CD4-positive, alpha-beta memory T cell (primary cell): ENCODE measurements around the gene AZIN2. TPM values are rescaled to one million over a fixed set of nuclear protein-coding genes. Genes with fewer than 3 reads are reported as not detected.

ENCODE experiments used
- CTCF ChIA-PET: fragments of 350-600 bp; sonication (Branson Sonifier 250); formaldehyde crosslinking; loops from one replicate; lab custom pipeline; 2021; ENCODE audit warnings: inconsistent platforms; ENCODE audit not compliant: partially characterized antibody; lab: Charles Lee
- POLR2A ChIA-PET: fragments of 350-600 bp; sonication (Branson Sonifier 250); formaldehyde crosslinking; loops from one replicate; lab custom pipeline; 2021; ENCODE audit not compliant: partially characterized antibody; lab: Charles Lee
- DNase-seq, 5 donors: peaks; one replicate each; pipeline versions ENCODE4 v3.0.0 to v3.0.0-alpha.2; 2020 to 2022; ENCODE audit warnings: mixed read lengths in 1 of 5
- H3K27ac ChIP-seq: one replicate; pipeline ENCODE4 v1.7.0; 2013; ENCODE audit warnings: low read depth, low read length
- H3K27me3 ChIP-seq: 2 replicates; pipeline ENCODE4 v1.7.0; 2013; ENCODE audit warnings: mild to moderate bottlenecking, low read length, moderate library complexity; ENCODE audit not compliant: insufficient read depth
- H3K36me3 ChIP-seq: 2 replicates; pipeline ENCODE4 v1.7.0; 2013; ENCODE audit warnings: mild to moderate bottlenecking, low read length, moderate library complexity; ENCODE audit not compliant: insufficient read depth
- H3K4me1 ChIP-seq: 2 replicates; pipeline ENCODE4 v1.7.0; 2013; ENCODE audit warnings: mild to moderate bottlenecking, low read length, moderate library complexity; ENCODE audit not compliant: insufficient read depth
- H3K4me3 ChIP-seq, 2 donors: one replicate each; pipeline ENCODE4 v1.7.0; 2013; ENCODE audit warnings: low read length in 2 of 2, mild to moderate bottlenecking in 1 of 2
- H3K9me3 ChIP-seq, 2 donors: one replicate each; pipeline ENCODE4 v1.7.0; 2013; ENCODE audit warnings: low read length in 2 of 2, control low read depth in 1 of 2; ENCODE audit not compliant: control insufficient read depth in 1 of 2
- H3K27ac Mint-ChIP-seq, 7 donors: one replicate each; pipeline ENCODE4 v1.8.0; 2020 to 2021; ENCODE audit warnings: mixed read lengths in 7 of 7, mild to moderate bottlenecking in 6 of 7, inconsistent platforms in 3 of 7, moderate library complexity in 3 of 7
- H3K27me3 Mint-ChIP-seq, 2 donors: one replicate each; pipeline ENCODE4 v1.8.0; 2020 to 2021; ENCODE audit warnings: mixed read lengths in 2 of 2
- H3K36me3 Mint-ChIP-seq, 2 donors: one replicate each; pipeline ENCODE4 v1.8.0; 2020 to 2021; ENCODE audit warnings: mixed read lengths in 2 of 2, inconsistent platforms in 1 of 2, mild to moderate bottlenecking in 1 of 2
- H3K4me1 Mint-ChIP-seq, 4 donors: one replicate each; pipeline ENCODE4 v1.8.0; 2020 to 2021; ENCODE audit warnings: mixed read lengths in 4 of 4, mild to moderate bottlenecking in 1 of 4
- H3K4me3 Mint-ChIP-seq, 8 donors: one replicate each; pipeline ENCODE4 v1.8.0; 2020 to 2021; ENCODE audit warnings: mixed read lengths in 8 of 8, mild to moderate bottlenecking in 7 of 8, moderate library complexity in 6 of 8, inconsistent platforms in 3 of 8
- H3K9me3 Mint-ChIP-seq, 8 donors: one replicate each; pipeline ENCODE4 v1.8.0; 2020 to 2021; ENCODE audit warnings: mixed read lengths in 8 of 8, mild to moderate bottlenecking in 5 of 8, inconsistent platforms in 3 of 8, moderate library complexity in 1 of 8
- intact Hi-C: fragments of 100-400 bp; cut with micrococcal nuclease; formaldehyde crosslinking; loops from one replicate; pipeline ENCODE4 v1.15.1; 2023
- polyA plus RNA-seq, 2 donors: library from polyadenylated mRNA; unstranded; fragments of 300-500 nt; fragmentation: Illumina TruSeq; gene quantifications; one replicate each; pipeline ENCODE4 v1.2.3, GENCODE V29; 2021
- total RNA-seq, 2 experiments: library from RNA; stranded (reverse); gene quantifications; one replicate each; pipeline ENCODE4 v1.2.3, GENCODE V29; 2021

Gene AZIN2
- total and polyA plus RNA-seq, 4 experiments from 2014 or later: 5.4 to 8.0 (median 6.8) TPM

DNA sequence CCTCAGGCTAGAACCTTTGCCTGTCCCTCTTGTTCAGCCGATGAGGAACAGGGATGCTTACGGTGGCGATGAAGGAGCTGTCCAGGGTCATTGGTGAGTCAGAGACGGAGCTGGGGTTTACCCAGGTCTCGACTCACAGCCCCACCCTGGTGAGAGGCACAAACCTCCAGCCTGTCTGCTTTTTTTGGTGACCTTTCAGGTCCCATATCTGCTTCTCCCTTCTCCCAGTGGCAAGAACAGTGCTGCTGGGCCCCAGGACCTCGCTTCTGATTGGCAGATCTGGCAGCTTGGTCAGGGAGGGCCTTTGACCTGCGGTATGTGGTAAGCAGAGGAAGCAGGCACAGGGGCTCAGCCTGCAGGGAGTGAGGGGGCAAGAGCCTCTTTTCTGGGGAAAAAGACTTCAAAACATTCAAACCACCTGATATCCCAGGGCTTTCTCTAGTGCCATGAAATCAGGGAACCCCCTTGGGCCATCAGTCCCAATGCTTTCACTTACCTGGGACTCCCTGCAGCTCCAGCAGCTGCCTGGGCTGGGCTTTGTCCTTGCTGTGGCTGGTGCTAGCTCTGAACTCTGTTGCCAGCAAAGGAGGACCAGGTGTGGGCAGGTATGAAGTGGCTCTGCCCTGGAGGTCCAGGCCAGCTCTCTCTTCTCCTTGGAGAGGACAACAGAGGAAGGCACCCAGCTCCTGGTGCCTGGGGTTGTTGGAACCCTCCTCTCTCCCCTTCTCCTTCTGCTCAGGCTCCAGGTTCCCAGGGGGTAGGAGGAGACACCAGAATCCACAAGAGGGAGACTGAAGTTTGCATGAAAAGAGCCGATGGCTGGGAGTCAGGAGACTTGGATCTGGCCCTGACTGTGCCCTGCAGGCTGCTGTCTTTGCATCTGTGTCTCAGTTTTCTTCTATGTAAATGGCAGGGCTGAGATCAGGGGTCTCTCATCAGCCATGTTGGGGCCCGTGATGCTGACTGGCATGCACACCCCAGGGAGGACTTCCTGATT is 59.5 kb downstream of the AZIN2 start:
- no peak for DNase-seq
- no peak overlapping the region for H3K27ac ChIP-seq
- no peak overlapping the region for H3K4me3 Mint-ChIP-seq
- no peak overlapping the region for H3K4me3 ChIP-seq
- peaks cover 9 to 15% (median 12%) of the 10 kb centered on the region in 4 donors for H3K4me1 Mint-ChIP-seq
- H3K9me3 Mint-ChIP-seq: no peaks in the 10 kb centered on the region
- no peaks in the 10 kb centered on the region for H3K27me3 ChIP-seq
- no peaks in the 10 kb centered on the region for H3K4me1 ChIP-seq
- peaks cover 8% of the 10 kb centered on the region for H3K36me3 ChIP-seq
- peak overlapping the region in 4 of 7 donors; percentile 54 to 90 (median 64) for H3K27ac Mint-ChIP-seq
- no peaks in the 10 kb centered on the region for H3K9me3 ChIP-seq
- H3K27me3 Mint-ChIP-seq: no peaks in the 10 kb centered on the region
- ChIA-PET POLR2A (interaction anchor here (2.4 kb wide), 1 partner anchor 13 kb away, joined by 13 read pairs; no protein-coding TSS in a partner anchor), CTCF (interaction anchor here (1.5 kb wide), 1 partner anchor 13 kb away, joined by 4 read pairs; no protein-coding TSS in a partner anchor)
- H3K36me3 Mint-ChIP-seq: peaks cover 0 to 20% of the 10 kb centered on the region in 2 donors
- intact Hi-C loops: no loop called here

DNA sequence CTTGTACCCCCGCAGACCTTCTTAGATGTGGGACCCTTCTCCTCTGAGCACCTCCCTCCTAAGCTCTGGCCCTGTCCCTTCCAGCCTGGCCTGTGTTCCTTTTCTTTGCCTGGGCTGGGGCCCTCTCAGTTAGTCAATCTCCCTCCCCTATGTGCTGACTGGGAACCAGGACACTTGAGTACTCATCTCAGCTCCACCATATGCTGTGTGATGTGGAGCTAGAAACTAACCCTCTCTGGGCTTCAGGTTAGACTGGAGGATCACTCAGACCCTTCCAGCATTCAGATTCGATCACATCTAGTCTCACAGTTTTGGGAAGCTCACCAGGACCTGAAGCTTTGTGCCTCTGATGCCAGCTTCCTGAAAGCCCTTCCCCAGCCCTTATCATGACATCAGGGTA is 60.3 kb downstream of the AZIN2 start:
- ChIA-PET CTCF (no interaction called here), POLR2A (no interaction called here)
- no peaks in the 10 kb centered on the region for H3K4me1 ChIP-seq
- DNase-seq: no peak
- peaks cover 6 to 15% (median 9%) of the 10 kb centered on the region in 4 donors for H3K4me1 Mint-ChIP-seq
- no peaks in the 10 kb centered on the region for H3K9me3 Mint-ChIP-seq
- H3K27ac Mint-ChIP-seq: peak overlapping the region in 5 of 7 donors; percentile 17 to 90 (median 54)
- no peak overlapping the region for H3K27ac ChIP-seq
- intact Hi-C loops: no loop called here
- H3K36me3 Mint-ChIP-seq: peaks cover 0 to 25% of the 10 kb centered on the region in 2 donors
- no peaks in the 10 kb centered on the region for H3K27me3 ChIP-seq
- H3K4me3 ChIP-seq: no peak overlapping the region
- H3K27me3 Mint-ChIP-seq: no peaks in the 10 kb centered on the region
- no peak overlapping the region for H3K4me3 Mint-ChIP-seq
- H3K9me3 ChIP-seq: no peaks in the 10 kb centered on the region
- peaks cover 8% of the 10 kb centered on the region for H3K36me3 ChIP-seq

DNA sequence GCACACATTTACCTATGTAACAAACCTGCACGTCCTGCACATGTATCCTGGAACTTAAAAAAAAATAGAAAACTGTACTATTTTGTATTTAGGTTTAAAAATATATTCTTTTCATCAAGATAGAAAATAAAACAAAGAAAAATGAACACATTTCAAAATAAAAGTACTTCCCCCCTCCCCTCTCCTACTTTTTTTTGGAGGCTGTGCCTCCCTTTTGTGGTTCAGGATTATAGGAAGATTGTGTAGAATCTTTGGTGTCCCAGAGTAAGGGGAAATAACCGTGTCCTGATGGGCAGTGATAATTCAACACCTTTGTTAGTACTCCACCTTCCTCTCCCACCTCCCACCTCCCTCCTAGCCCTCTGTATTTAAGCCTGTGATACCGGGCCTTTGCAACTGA is 60.8 kb downstream of the AZIN2 start:
- H3K36me3 ChIP-seq: peaks cover 11% of the 10 kb centered on the region
- H3K4me1 Mint-ChIP-seq: peaks cover 7 to 15% (median 9%) of the 10 kb centered on the region in 4 donors
- H3K4me3 ChIP-seq: no peak overlapping the region
- H3K27ac Mint-ChIP-seq: peak overlapping the region in 1 of 7 donors; percentile 13
- ChIA-PET CTCF (no interaction called here), POLR2A (interaction anchor here (5.3 kb wide), 1 partner anchor 14 kb away, joined by 22 read pairs; no protein-coding TSS in a partner anchor)
- no peaks in the 10 kb centered on the region for H3K27me3 ChIP-seq
- no peaks in the 10 kb centered on the region for H3K4me1 ChIP-seq
- no peak overlapping the region for H3K4me3 Mint-ChIP-seq
- H3K27me3 Mint-ChIP-seq: no peaks in the 10 kb centered on the region
- intact Hi-C loops: no loop called here
- DNase-seq: no peak
- no peaks in the 10 kb centered on the region for H3K9me3 Mint-ChIP-seq
- H3K27ac ChIP-seq: no peak overlapping the region
- peaks cover 4 to 30% of the 10 kb centered on the region in 2 donors for H3K36me3 Mint-ChIP-seq
- no peaks in the 10 kb centered on the region for H3K9me3 ChIP-seq

DNA sequence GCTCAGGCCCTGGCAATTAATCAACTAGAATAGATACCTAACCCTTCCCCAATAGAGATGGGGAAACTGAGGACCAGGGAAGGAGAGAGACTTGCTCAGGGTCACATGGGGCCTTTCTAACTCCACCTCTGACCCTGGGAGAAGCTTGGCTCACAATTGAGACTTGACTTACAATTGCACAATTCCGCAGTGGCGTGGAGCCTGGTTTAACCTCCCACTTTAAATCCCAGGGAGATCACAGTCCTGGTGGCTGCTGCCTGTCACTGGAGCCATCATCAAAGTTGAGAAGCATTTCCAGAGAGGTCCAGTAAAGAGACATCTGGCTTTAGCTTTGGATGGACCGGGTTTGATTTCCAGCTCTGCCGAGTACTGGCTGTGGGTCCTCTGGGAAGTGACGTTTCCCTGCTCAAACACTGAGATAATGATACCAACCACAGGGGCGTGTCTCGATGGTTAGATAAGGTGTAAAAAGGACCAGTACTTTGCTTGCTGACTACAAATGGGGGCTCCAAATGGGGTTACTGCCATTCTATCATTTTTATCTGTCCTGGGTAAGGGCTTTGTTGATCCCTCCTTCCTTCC is 61.6 kb downstream of the AZIN2 start:
- H3K4me3 ChIP-seq: no peak overlapping the region
- POLR2A ChIA-PET: interaction anchor here (5.3 kb wide), 1 partner anchor 15 kb away, joined by 22 read pairs; no protein-coding TSS in a partner anchor
- Mint-ChIP-seq H3K36me3 (peaks cover 6 to 36% of the 10 kb centered on the region in 2 donors), H3K9me3 (no peaks in the 10 kb centered on the region), H3K27ac (peak overlapping the region in 4 of 7 donors; percentile 10 to 76 (median 54)), H3K4me1 (peaks cover 7 to 15% (median 9%) of the 10 kb centered on the region in 4 donors), H3K27me3 (no peaks in the 10 kb centered on the region), H3K4me3 (no peak overlapping the region)
- no peaks in the 10 kb centered on the region for H3K4me1 ChIP-seq
- no peak for DNase-seq
- CTCF ChIA-PET: no interaction called here
- H3K36me3 ChIP-seq: peaks cover 17% of the 10 kb centered on the region
- no peak overlapping the region for H3K27ac ChIP-seq
- intact Hi-C loops: no loop called here
- H3K9me3 ChIP-seq: no peaks in the 10 kb centered on the region
- no peaks in the 10 kb centered on the region for H3K27me3 ChIP-seq

DNA sequence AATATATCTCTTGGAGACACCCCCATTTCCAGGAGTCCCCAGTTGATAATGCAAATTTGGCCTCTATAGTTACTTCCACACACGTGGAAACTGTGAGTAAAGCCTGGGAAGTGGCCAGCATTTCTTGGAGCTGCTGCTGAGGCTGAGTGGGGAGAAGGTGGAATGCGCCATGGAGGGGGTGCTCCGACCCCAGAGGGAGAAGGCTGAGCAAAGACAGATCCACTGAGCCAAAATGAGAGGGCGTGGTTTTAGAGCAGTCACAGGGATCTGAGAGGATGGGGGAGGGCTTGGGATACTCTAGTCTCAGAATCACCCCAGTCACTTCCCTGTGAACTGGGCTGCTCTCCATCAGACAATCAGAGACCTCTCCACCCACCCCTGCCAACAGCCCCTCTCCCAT is 62.2 kb downstream of the AZIN2 start:
- POLR2A ChIA-PET: interaction anchor here (5.3 kb wide), 1 partner anchor 16 kb away, joined by 22 read pairs; no protein-coding TSS in a partner anchor
- no peak overlapping the region for H3K4me3 ChIP-seq
- CTCF ChIA-PET: no interaction called here

DNA sequence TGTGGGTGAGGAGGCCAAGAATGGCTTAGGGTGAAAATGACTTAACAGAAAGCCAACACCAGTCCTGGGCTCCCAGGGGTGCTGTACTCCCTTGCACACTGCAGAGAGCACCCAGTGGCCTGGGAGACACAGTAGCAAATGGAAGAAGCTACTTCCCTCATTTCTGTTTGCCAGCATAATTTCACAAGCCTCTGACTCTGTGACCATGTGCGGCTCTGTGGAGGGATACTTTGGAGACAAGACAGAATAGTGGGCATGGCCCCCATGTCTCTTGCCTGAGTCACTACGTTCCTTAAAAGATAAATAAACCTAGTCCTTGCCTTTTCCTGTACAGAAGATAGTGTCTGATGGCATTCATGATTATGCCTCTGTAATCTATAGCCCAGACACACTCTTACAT is 62.7 kb downstream of the AZIN2 start:
- POLR2A ChIA-PET: interaction anchor here (5.3 kb wide), 1 partner anchor 16 kb away, joined by 22 read pairs; no protein-coding TSS in a partner anchor

More for the DNA sequence above, 62.2 kb downstream of the AZIN2 start:
- peaks cover 21% of the 10 kb centered on the region for H3K36me3 ChIP-seq
- H3K4me1 Mint-ChIP-seq: peaks cover 4 to 15% (median 9%) of the 10 kb centered on the region in 4 donors
- H3K9me3 ChIP-seq: no peaks in the 10 kb centered on the region
- H3K27ac Mint-ChIP-seq: peak overlapping the region in 3 of 7 donors; percentile 47 to 76 (median 52)
- H3K27me3 ChIP-seq: no peaks in the 10 kb centered on the region
- no peak overlapping the region for H3K4me3 Mint-ChIP-seq
- H3K27ac ChIP-seq: no peak overlapping the region
- H3K4me1 ChIP-seq: no peaks in the 10 kb centered on the region
- peaks cover 6 to 41% of the 10 kb centered on the region in 2 donors for H3K36me3 Mint-ChIP-seq
- no peak for DNase-seq
- intact Hi-C loops: no loop called here
- no peaks in the 10 kb centered on the region for H3K9me3 Mint-ChIP-seq
- no peaks in the 10 kb centered on the region for H3K27me3 Mint-ChIP-seq

More for the DNA sequence above, 62.7 kb downstream of the AZIN2 start:
- Histone ChIP-seq H3K4me3 (no peak overlapping the region), H3K36me3 (peaks cover 21% of the 10 kb centered on the region), H3K4me1 (no peaks in the 10 kb centered on the region), H3K27ac (no peak overlapping the region), H3K9me3 (no peaks in the 10 kb centered on the region), H3K27me3 (no peaks in the 10 kb centered on the region)
- Mint-ChIP-seq H3K27me3 (no peaks in the 10 kb centered on the region), H3K27ac (peak overlapping the region in 2 of 7 donors; percentile 42 to 47), H3K9me3 (no peaks in the 10 kb centered on the region), H3K4me1 (peaks cover 4 to 15% (median 9%) of the 10 kb centered on the region in 4 donors), H3K4me3 (no peak overlapping the region), H3K36me3 (peaks cover 6 to 42% of the 10 kb centered on the region in 2 donors)
- DNase-seq: no peak
- intact Hi-C loops: no loop called here
- CTCF ChIA-PET: interaction anchor here (1.9 kb wide), 1 partner anchor 16 kb away, joined by 4 read pairs; no protein-coding TSS in a partner anchor
